HCT116 (cell line): ENCODE results near the gene SPSB3. TPM values are rescaled to one million over a fixed set of nuclear protein-coding genes. Genes with fewer than 3 reads are reported as not detected.
A peak's percentile ranks its signal among the peaks of the same experiment; 100 is the strongest.

ENCODE experiments used
- ATAC-seq: fragments of 200-7000 bp; cut with Tn5 transposase; 2 replicates; pipeline ENCODE4 v1.9.1; 2020; ENCODE audit warnings: mild to moderate bottlenecking, moderate library complexity
- BruUV-seq: library from RNA; stranded (reverse); fragments of 400-500 nt; replicated peaks from 2 replicates; lab custom pipeline; 2021; lab: Mats Ljungman, UMichigan
- CTCF ChIA-PET: fragments of 300-600 bp; sonication (Branson Sonifier 250); formaldehyde crosslinking; loops from one replicate; lab custom pipeline; 2021; ENCODE audit warnings: antibody characterized with exemption; lab: Charles Lee
- POLR2A ChIA-PET: fragments of 300-600, 350-600 bp; sonication (Branson Sonifier 250); formaldehyde crosslinking; loops from one replicate; lab custom pipeline; 2021; ENCODE audit warnings: antibody characterized with exemption; lab: Charles Lee
- RAD21 ChIA-PET, 2 experiments: fragments of 300-600 bp; sonication (Branson Sonifier 250); formaldehyde crosslinking; loops; one replicate each; lab custom pipeline; 2023; ENCODE audit warnings: low total read pairs in 2 of 2; ENCODE audit not compliant: uncharacterized antibody in 2 of 2, unreplicated experiment in 2 of 2, low non-redundant PET in 1 of 2; lab: Charles Lee
- DNase-seq: peaks from one replicate; pipeline ENCODE4 v3.0.0-alpha.2; 2010; ENCODE audit warnings: low read depth, low spot score
- H2AFZ ChIP-seq: fragments of 200-600 bp; shearing (Covaris generic), sonication (generic); 2 replicates; pipeline ENCODE4 v1.6.1; 2017; ENCODE audit warnings: low read depth, mixed run types, mixed read lengths, antibody characterized with exemption, low read length; ENCODE audit not compliant: poor library complexity, severe bottlenecking
- H3K27ac ChIP-seq: 2 replicates; pipeline ENCODE4 v1.5.1; 2012; ENCODE audit warnings: low read depth, low read length
- H3K27me3 ChIP-seq: fragments of 200-600 bp; sonication (generic); 2 replicates; pipeline ENCODE4 v1.6.1; 2016; ENCODE audit warnings: mixed run types, low read length, mixed read lengths; ENCODE audit not compliant: insufficient read depth
- H3K36me3 ChIP-seq, 2 experiments: fragments of 200-500 bp in 1 of 2; fragments of 200-600 bp in 1 of 2; sonication (Bioruptor generic) in 1 of 2; sonication (generic) in 1 of 2; 2 replicates each; pipeline versions ENCODE4 v1.5.1 to v1.6.1; 2014 to 2016; ENCODE audit warnings: low read length in 2 of 2, inconsistent platforms in 1 of 2, mixed read lengths in 1 of 2, mixed run types in 1 of 2; ENCODE audit not compliant: insufficient read depth in 2 of 2, control insufficient read depth in 1 of 2
- H3K4me1 ChIP-seq, 2 experiments: fragments of 200-600 bp in 1 of 2; sonication (generic) in 1 of 2; 2 replicates each; pipeline versions ENCODE4 v1.5.1 to v1.6.1; 2012 to 2017; ENCODE audit warnings: low read length in 2 of 2, inconsistent platforms in 1 of 2, mild to moderate bottlenecking in 1 of 2, mixed read lengths in 1 of 2, mixed run types in 1 of 2, moderate library complexity in 1 of 2; ENCODE audit not compliant: insufficient read depth in 2 of 2, control insufficient read depth in 1 of 2
- H3K4me2 ChIP-seq: fragments of 200-600 bp; sonication (generic); 2 replicates; pipeline ENCODE4 v1.6.1; 2017; ENCODE audit warnings: mixed run types, low read length, mixed read lengths
- H3K4me3 ChIP-seq, 2 experiments: fragments of 200-600 bp in 1 of 2; sonication (generic) in 1 of 2; replicated peaks in 1 of 2; 2 replicates each; pipeline ENCODE4 v1.5.1; 2011 to 2016; ENCODE audit warnings: low read length in 2 of 2, control low read depth in 1 of 2, low read depth in 1 of 2, mild to moderate bottlenecking in 1 of 2, mixed read lengths in 1 of 2, mixed run types in 1 of 2
- H3K79me2 ChIP-seq: fragments of 200-600 bp; sonication (generic); 2 replicates; pipeline ENCODE4 v1.6.1; 2017; ENCODE audit warnings: mild to moderate bottlenecking, mixed run types, low read length, moderate library complexity, mixed read lengths; ENCODE audit not compliant: insufficient read depth
- H3K9ac ChIP-seq: fragments of 200-600 bp; sonication (generic); 2 replicates; pipeline ENCODE4 v1.6.1; 2016; ENCODE audit warnings: low read length, mixed read lengths
- H3K9me2 ChIP-seq: fragments of 200-600 bp; sonication (generic), shearing (Covaris generic); 2 replicates; pipeline ENCODE4 v1.6.1; 2017; ENCODE audit warnings: mixed run types, mild to moderate bottlenecking, moderate library complexity; ENCODE audit not compliant: insufficient read depth
- H3K9me3 ChIP-seq, 2 experiments: fragments of 200-500 bp in 1 of 2; fragments of 200-600 bp in 1 of 2; sonication (Bioruptor generic) in 1 of 2; sonication (generic) in 1 of 2; 2 replicates each; pipeline ENCODE4 v1.6.1; 2014 to 2017; ENCODE audit warnings: low read length in 2 of 2, mixed read lengths in 2 of 2, inconsistent platforms in 1 of 2, low read depth in 1 of 2, mild to moderate bottlenecking in 1 of 2, mixed run types in 1 of 2, moderate library complexity in 1 of 2; ENCODE audit not compliant: control insufficient read depth in 1 of 2, insufficient read depth in 1 of 2
- H4K20me1 ChIP-seq: fragments of 200-600 bp; sonication (generic), shearing (Covaris generic); 2 replicates; pipeline ENCODE4 v1.6.1; 2017; ENCODE audit warnings: mixed run types, mild to moderate bottlenecking, moderate library complexity; ENCODE audit not compliant: insufficient read depth
- CBX3 ChIP-seq: IDR thresholded peaks from 2 replicates; pipeline ENCODE4 v1.6.1; 2012; ENCODE audit warnings: low read depth
- CTCF ChIP-seq, 3 experiments: fragments of 200-600 bp in 1 of 3; sonication (generic) in 1 of 3; IDR thresholded peaks in 2 of 3; conservative IDR thresholded peaks in 1 of 3; 2 replicates each; pipeline ENCODE4 v1.5.1; 2012 to 2017; ENCODE audit warnings: low read depth in 2 of 3, low read length in 2 of 3, antibody characterized with exemption in 1 of 3, borderline replicate concordance in 1 of 3, control low read depth in 1 of 3, mild to moderate bottlenecking in 1 of 3, mixed read lengths in 1 of 3, mixed run types in 1 of 3, moderate library complexity in 1 of 3; ENCODE audit not compliant: insufficient read depth in 1 of 3
- POLR2A ChIP-seq: IDR thresholded peaks from 2 replicates; pipeline ENCODE4 v1.7.0; 2011; ENCODE audit warnings: borderline replicate concordance; ENCODE audit not compliant: insufficient read depth, insufficient read length; ENCODE audit errors: extremely low read depth
- POLR2AphosphoS5 ChIP-seq: IDR thresholded peaks from 2 replicates; pipeline ENCODE4 v1.6.1; 2011; ENCODE audit warnings: mild to moderate bottlenecking, low read depth, low read length, moderate library complexity
- REST ChIP-seq: IDR thresholded peaks from 2 replicates; pipeline ENCODE4 v1.6.1; 2012; ENCODE audit warnings: low read depth
- YY1 ChIP-seq: IDR thresholded peaks from 2 replicates; pipeline ENCODE4 v1.6.1; 2011; ENCODE audit warnings: low read length, low read depth, moderate library complexity, mild to moderate bottlenecking; ENCODE audit not compliant: insufficient replicate concordance; ENCODE audit errors: extremely low read depth
- ZBTB33 ChIP-seq: IDR thresholded peaks from 2 replicates; pipeline ENCODE4 v1.6.1; 2011; ENCODE audit warnings: mild to moderate bottlenecking, low read length, moderate library complexity; ENCODE audit not compliant: insufficient replicate concordance; ENCODE audit errors: extremely low read depth
- ZFX ChIP-seq: fragments of 450-650 bp; IDR thresholded peaks from 2 replicates; pipeline ENCODE4 v1.6.1; 2017
- intact Hi-C: fragments of 100-400 bp; cut with micrococcal nuclease; formaldehyde crosslinking; loops from 2 replicates; pipeline ENCODE4 v1.10.0; 2022
- total RNA-seq: library from RNA; stranded (reverse); gene quantifications from one replicate; pipeline ENCODE4 v1.2.1, GENCODE V29; 2021; ENCODE audit not compliant: unreplicated experiment

SPSB3 gene
- total RNA-seq, 1 experiment from 2014 or later, result 31.6 TPM

DNA sequence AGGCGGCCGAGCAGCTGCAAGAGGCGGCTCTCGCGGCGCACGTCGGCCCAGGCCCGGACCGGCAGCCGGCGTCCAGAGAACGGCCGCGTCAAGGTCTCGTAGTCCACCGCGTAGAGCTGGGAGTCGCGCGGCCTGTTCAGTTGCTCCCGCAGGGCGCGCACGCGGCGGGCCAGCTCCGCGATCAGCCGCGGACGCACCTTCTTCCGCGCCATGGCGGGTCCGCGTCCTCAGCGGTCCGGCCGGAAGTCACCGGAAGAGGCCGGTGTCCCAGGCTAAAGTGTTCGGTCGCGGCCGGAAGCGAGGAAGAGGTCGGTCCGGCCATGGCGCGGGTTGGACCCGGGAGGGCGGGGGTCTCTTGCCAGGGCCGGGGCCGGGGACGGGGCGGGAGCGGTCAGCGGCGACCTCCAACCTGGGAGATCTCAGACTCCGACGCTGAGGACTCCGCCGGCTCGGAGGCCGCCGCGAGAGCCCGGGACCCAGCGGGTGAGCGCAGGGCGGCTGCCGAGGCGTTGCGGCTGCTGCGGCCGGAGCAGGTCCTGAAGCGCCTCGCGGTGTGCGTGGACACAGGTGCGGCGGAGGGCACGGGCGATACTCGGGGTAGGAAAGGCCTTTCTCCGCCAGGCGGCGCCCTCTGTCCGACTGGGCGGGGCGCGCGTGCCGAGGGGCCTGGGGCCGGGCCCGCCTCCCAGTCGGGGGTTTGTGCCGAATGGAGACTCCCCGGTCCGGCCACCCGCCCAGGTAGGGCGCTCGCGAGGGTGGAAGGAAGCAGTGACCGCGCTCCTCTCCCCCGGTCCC, 9.3 kb downstream of the SPSB3 start, which contains the start of gene MRPS34:
Gene MRPS34 (minus strand): TSS at position 227 of the 795 bp plus-strand sequence. CDS start 15 bp downstream, at position 212.
- H3K27ac ChIP-seq, result peak within 1 kb of the TSS; percentile 95
- peak; percentile 56 for ATAC-seq
- DNase-seq, result peak; percentile 80
- BruUV-seq, result no TSS peak
- H3K4me1 ChIP-seq, result peaks cover 14 to 29% of the 10 kb centered on the region in 2 experiments
- ChIA-PET CTCF (interaction anchor here (0.7 to 1.9 kb wide), 5 partner anchors 9 to 95 kb away, joined by 3 to 13 read pairs (median 5); partner anchors contain the start of genes FAHD1, HAGH, JPT2 and MAPK8IP3), POLR2A (interaction anchor here (3.5 kb wide), 1 partner anchor 9 kb away, joined by 23 read pairs; the partner anchor contains the start of genes NUBP2 and SPSB3), RAD21 (no interaction called here)
- no peaks in the 10 kb centered on the region for H3K9me2 ChIP-seq
- H2AFZ ChIP-seq, result no peak within 1 kb of the TSS
- peaks cover 5% of the 10 kb centered on the region; the same call in 1 of the 2 replicates for H4K20me1 ChIP-seq
- intact Hi-C loops, result loop anchor here (1.0 kb wide), 1 partner anchor 9 kb away; the partner anchor contains the start of genes NUBP2 and SPSB3
- H3K9ac ChIP-seq, result peak within 1 kb of the TSS; percentile 93
- no peaks in the 10 kb centered on the region for H3K9me3 ChIP-seq
- H3K79me2 ChIP-seq, result peaks cover 52% of the 10 kb centered on the region
- H3K36me3 ChIP-seq, result peaks cover 0 to 8% of the 10 kb centered on the region in 2 experiments; a peak in 3 of 4 replicates
- no peaks in the 10 kb centered on the region for H3K27me3 ChIP-seq
- TF ChIP-seq ZBTB33 (peak; percentile 8), YY1 (peak; percentile 92), CTCF (IDR thresholded peaks at IDR 0.05 in 2 of 3, conservative IDR thresholded peaks at IDR 0.05 in 1 of 3; ENCODE audit: borderline replicate concordance in 1 of 3, insufficient read depth in 1 of 3, low read depth in 2 of 3, low read length in 2 of 3) (peak in 2 of 3 experiments; percentile 68 to 77; a peak in 4 of 6 replicates), POLR2AphosphoS5 (peak; percentile 80), ZFX (peak; percentile 89), REST (no peak), CBX3 (no peak), POLR2A (peak; percentile 63)
- H3K4me3 ChIP-seq, result peak within 1 kb of the TSS; percentile 88 to 97
- H3K4me2 ChIP-seq, result peak within 1 kb of the TSS; percentile 100
